ENCODE measurements around the gene DYNC1LI2. TPM values are rescaled to one million over a fixed set of nuclear protein-coding genes. Genes with fewer than 3 reads are reported as not detected.

DYNC1LI2 gene
- total and polyA plus RNA-seq, 2 of the 8 experiments (the other 6 are each of a cell fraction or from before 2014, with no cell fraction given): 35.0 to 70.8 TPM

- ChIA-PET POLR2A (ENCODE audit: partially characterized antibody) (interaction anchor here (0.6 to 3.2 kb wide), 7 partner anchors 12 to 88 kb away, joined by 3 to 11 read pairs (median 5); no protein-coding TSS in a partner anchor), CTCF (ENCODE audit: partially characterized antibody) (interaction anchor here (0.9 to 2.4 kb wide), 10 partner anchors 17 to 88 kb away, joined by 3 to 7 read pairs (median 6); no protein-coding TSS in a partner anchor)
- Histone ChIP-seq H3K27me3 (replicated peaks in 1 of 4; ENCODE audit: control insufficient read depth in 3 of 4, extremely low read depth in 1 of 4, insufficient read depth in 3 of 4, low read length in 3 of 4) (peaks cover 0 to 1% (median 0%) of the 10 kb centered on the region in 4 experiments; a peak in 1 of 7 replicates), H4K5ac (ENCODE audit: insufficient read length, low read depth, low read length) (peak overlapping the region; percentile 66), H3K14ac (ENCODE audit: insufficient read length) (no peak overlapping the region), H3K4ac (replicated peaks; ENCODE audit: insufficient read length, low read depth, low read length) (no peak overlapping the region), H4K20me1 (replicated peaks in 1 of 2; ENCODE audit: control insufficient read depth in 1 of 2, insufficient read depth in 2 of 2, low read length in 2 of 2) (peaks cover 0 to 7% of the 10 kb centered on the region in 2 experiments), H3K9ac (replicated peaks in 1 of 4; ENCODE audit: extremely low read depth in 1 of 4, low read depth in 3 of 4, low read length in 3 of 4) (peak overlapping the region; percentile 52 to 97 (median 80)), H2BK5ac (ENCODE audit: low read depth, low read length) (0 out of 2 replicates have a peak overlapping the region, but pooled peaks have one; percentile 6), H3K79me1 (ENCODE audit: low read depth, low read length) (peaks cover 9% of the 10 kb centered on the region), H3K79me2 (ENCODE audit: control insufficient read depth in 1 of 2, insufficient read depth in 2 of 2, low read length in 2 of 2) (peaks cover 0 to 29% of the 10 kb centered on the region in 2 experiments; a peak in 2 of 4 replicates), H4K91ac (replicated peaks; ENCODE audit: insufficient read length, low read length) (no peak overlapping the region), H3K27ac (ENCODE audit: low read depth, low read length) (peak overlapping the region; percentile 62; the same call in 1 of the 2 replicates), H3K23ac (ENCODE audit: insufficient read length) (no peak overlapping the region), H3K9me3 (ENCODE audit: insufficient read depth in 2 of 2, low read depth in 1 of 2, low read length in 1 of 2) (no peaks in the 10 kb centered on the region), H3K4me1 (replicated peaks in 1 of 4; ENCODE audit: control insufficient read depth in 3 of 4, insufficient read depth in 4 of 4, low read length in 3 of 4) (peaks cover 5 to 17% (median 9%) of the 10 kb centered on the region in 4 experiments), H2BK12ac (ENCODE audit: low read depth, low read length) (no peak overlapping the region), H2AFZ (ENCODE audit: low read length) (no peak overlapping the region), H2BK20ac (ENCODE audit: low read length) (no peak overlapping the region), H4K8ac (ENCODE audit: extremely low read depth, insufficient read depth, low read length) (peak overlapping the region; percentile 97), H3K36me3 (ENCODE audit: control insufficient read depth in 2 of 4, insufficient read depth in 4 of 4, low read length in 3 of 4) (no peaks in the 10 kb centered on the region), H3K4me3 (ENCODE audit: extremely low read depth in 1 of 4, insufficient read depth in 2 of 4, low read depth in 3 of 4, low read length in 4 of 4) (peak overlapping the region; percentile 61 to 83 (median 73)), H2AK5ac (ENCODE audit: low read depth, low read length) (0 out of 2 replicates have a peak overlapping the region, but pooled peaks have one; percentile 4), H3K23me2 (ENCODE audit: low read depth, low read length) (peaks cover 12% of the 10 kb centered on the region; the same call in 1 of the 2 replicates), H3K56ac (replicated peaks; ENCODE audit: insufficient read length, low read depth, low read length) (peak overlapping the region; percentile 82), H2BK120ac (replicated peaks; ENCODE audit: low read depth, low read length) (no peak overlapping the region), H3K18ac (ENCODE audit: extremely low read depth, low read length) (peak overlapping the region; percentile 83; the same call in 1 of the 2 replicates), H3K4me2 (ENCODE audit: insufficient read depth in 1 of 2, low read depth in 2 of 2, low read length in 2 of 2) (peak overlapping the region; percentile 84 to 95), H2BK15ac (ENCODE audit: low read length) (no peak overlapping the region)
- FAIRE-seq (no peak), DNase-seq (ENCODE audit: low read depth in 1 of 2, low spot score in 2 of 2) (peak in 1 of 2 experiments; percentile 79)
- 3% methylated on average over 32 of the region's 91 CpGs; no CpG with 5 or more reads in 1 of the 2 experiments for WGBS, 2 experiments (ENCODE audit: extremely low coverage in 1 of 2, insufficient coverage in 1 of 2, insufficient read length in 1 of 2, insufficient replicate concordance in 2 of 2, low coverage in 1 of 2, low lambda C conversion rate in 2 of 2, missing lambda C conversion rate in 1 of 2)
- TF ChIP-seq TAF7 (optimal IDR thresholded peaks at IDR 0.05; ENCODE audit: borderline replicate concordance, low read depth, low read length) (peak; percentile 33), SAP30 (IDR thresholded peaks at IDR 0.05; ENCODE audit: insufficient read depth, insufficient replicate concordance, low read length) (peak; percentile 55), POLR2A (IDR thresholded peaks at IDR 0.05; ENCODE audit: control extremely low read depth in 1 of 2, low read depth in 2 of 2, low read length in 2 of 2) (peak in 1 of 2 experiments; percentile 68; a peak in 2 of 3 replicates), CTBP2 (IDR thresholded peaks at IDR 0.05; ENCODE audit: borderline replicate concordance, insufficient read depth, insufficient read length, low read length) (no peak), KDM4A (IDR thresholded peaks at IDR 0.05; ENCODE audit: low read depth, low read length, severe bottlenecking) (peak; percentile 75), PHF8 (conservative IDR thresholded peaks at IDR 0.05; ENCODE audit: low read depth, low read length) (peak; percentile 50), TCF12 (IDR thresholded peaks at IDR 0.05; ENCODE audit: low read depth, low read length) (no peak), MAX (IDR thresholded peaks at IDR 0.05) (peak; percentile 53), POLR2AphosphoS5 (IDR thresholded peaks at IDR 0.05; ENCODE audit: low read depth, low read length) (0 out of 2 replicates have a peak, but pooled peaks have one; percentile 33), RAD21 (IDR thresholded peaks at IDR 0.05 in 1 of 2, conservative IDR thresholded peaks at IDR 0.05 in 1 of 2; ENCODE audit: low read depth in 2 of 2, low read length in 2 of 2) (no peak)
These were observed 55.3 kb downstream of the DYNC1LI2 start for GRCh38 chr16:66695935-66696668.
